Spinal cord (tissue), 10 donors: ENCODE results near the gene PLEKHB2. TPM values are rescaled to one million over a fixed set of nuclear protein-coding genes. Genes with fewer than 3 reads are reported as not detected.

ENCODE experiments used
- DNase-seq, 6 donors: peaks; one replicate each; pipeline versions ENCODE4 v3.0.0 to v3.0.0-alpha.2; 2013 to 2015; ENCODE audit warnings: low spot score in 6 of 6, low read depth in 4 of 6
- H3K27ac ChIP-seq: one replicate; pipeline ENCODE4 v1.5.1; 2013; ENCODE audit warnings: low read depth, low read length, control low read depth
- H3K27me3 ChIP-seq: one replicate; pipeline ENCODE4 v1.6.1; 2013; ENCODE audit warnings: low read length; ENCODE audit not compliant: control insufficient read depth, insufficient read depth
- H3K36me3 ChIP-seq: one replicate; pipeline ENCODE4 v1.6.1; 2013; ENCODE audit warnings: low read length; ENCODE audit not compliant: control insufficient read depth, insufficient read depth
- H3K4me1 ChIP-seq: one replicate; pipeline ENCODE4 v1.6.1; 2013; ENCODE audit warnings: low read length; ENCODE audit not compliant: control insufficient read depth, insufficient read depth
- H3K4me3 ChIP-seq: one replicate; pipeline ENCODE4 v1.5.1; 2013; ENCODE audit warnings: low read depth, low read length, control low read depth
- H3K9me3 ChIP-seq: one replicate; pipeline ENCODE4 v1.6.1; 2013; ENCODE audit warnings: low read length; ENCODE audit not compliant: control insufficient read depth, insufficient read depth
- WGBS: methylation state at CpG from one replicate; pipeline ENCODE4 v1.1.5; 2013; ENCODE audit warnings: missing lambda C conversion rate; ENCODE audit not compliant: insufficient coverage; 5-methylcytosine and 5-hydroxymethylcytosine counted together
- polyA plus RNA-seq, 2 donors: library from polyadenylated mRNA; unstranded; fragments of 120-200 nt; gene quantifications; one replicate each; pipeline ENCODE4 v1.2.1, GENCODE V29; 2013; ENCODE audit not compliant: insufficient read length in 2 of 2
- total RNA-seq, 2 donors: library from RNA; depleted of rRNA in 1 of 2; stranded (reverse); fragments of 120-200 nt in 1 of 2; fragments of >200 nt in 1 of 2; gene quantifications; one replicate each; pipeline versions ENCODE4 v1.2.3 to v1.2.4, GENCODE V29; 2013 to 2014
- donor health status: healthy.

PLEKHB2 gene
- total and polyA plus RNA-seq, 4 donors, result 68.9 to 171 (median 135) TPM

DNA sequence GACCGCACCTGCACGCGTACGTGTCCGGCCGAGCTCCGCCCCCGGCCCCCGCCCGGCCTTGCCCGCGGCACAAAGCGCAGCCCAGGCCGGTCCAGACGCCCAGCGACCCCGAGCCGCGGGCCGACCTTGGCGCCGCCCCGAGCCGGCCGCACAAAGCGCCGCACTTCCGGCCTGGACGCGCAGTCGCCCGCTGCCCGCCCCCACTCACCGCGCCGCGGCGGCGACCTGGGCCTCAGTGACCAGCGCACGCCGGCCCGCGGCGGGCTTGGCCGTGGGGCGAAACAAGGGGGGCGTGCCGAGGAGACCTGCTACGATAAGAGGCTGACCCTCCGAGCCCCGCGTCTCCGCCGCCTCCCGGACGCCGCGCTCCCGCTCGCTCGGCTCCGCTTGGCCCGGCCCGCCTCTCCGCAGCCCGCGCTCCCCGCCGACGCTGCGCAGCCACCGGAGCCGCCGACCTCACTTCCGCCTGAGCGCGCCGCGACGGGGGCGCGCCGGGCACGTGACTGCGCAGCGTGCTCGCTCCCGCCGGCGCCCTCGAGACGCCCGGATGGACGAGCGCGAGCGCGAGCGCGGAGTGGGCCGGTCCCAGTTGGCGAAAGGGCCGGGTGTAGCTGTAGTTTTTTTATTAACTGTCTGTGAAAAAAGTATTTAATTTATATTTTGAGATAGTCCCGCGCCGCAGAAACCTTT is 12.0 kb upstream of the PLEKHB2 start, which contains the start of gene FAM168B:
FAM168B (minus strand) TSS at position 455 of the 690 bp plus-strand sequence. CDS start 10,814 bp downstream, outside the sequence.
- no peaks in the 10 kb centered on the region for H3K27me3 ChIP-seq
- peak within 1 kb of the TSS; percentile 98 for H3K27ac ChIP-seq
- under 1% methylated on average over 107 of the region's 107 CpGs for WGBS
- H3K36me3 ChIP-seq, result peaks cover 21% of the 10 kb centered on the region
- DNase-seq, result peak; percentile 84 to 98 (median 91)
- H3K4me3 ChIP-seq, result peak within 1 kb of the TSS; percentile 88
- H3K9me3 ChIP-seq, result no peaks in the 10 kb centered on the region
- peaks cover 18% of the 10 kb centered on the region for H3K4me1 ChIP-seq

GRCh38 chr2:131093696-131094462 is 11.3 kb upstream of the PLEKHB2 start:
- peaks cover 18% of the 10 kb centered on the region for H3K4me1 ChIP-seq
- no peaks in the 10 kb centered on the region for H3K9me3 ChIP-seq
- H3K27me3 ChIP-seq, result no peaks in the 10 kb centered on the region
- 9% methylated on average over 37 of the region's 37 CpGs for WGBS
- DNase-seq, result no peak
- H3K27ac ChIP-seq, result peak overlapping the region; percentile 98
- peaks cover 16% of the 10 kb centered on the region for H3K36me3 ChIP-seq
- peak overlapping the region; percentile 88 for H3K4me3 ChIP-seq

DNA sequence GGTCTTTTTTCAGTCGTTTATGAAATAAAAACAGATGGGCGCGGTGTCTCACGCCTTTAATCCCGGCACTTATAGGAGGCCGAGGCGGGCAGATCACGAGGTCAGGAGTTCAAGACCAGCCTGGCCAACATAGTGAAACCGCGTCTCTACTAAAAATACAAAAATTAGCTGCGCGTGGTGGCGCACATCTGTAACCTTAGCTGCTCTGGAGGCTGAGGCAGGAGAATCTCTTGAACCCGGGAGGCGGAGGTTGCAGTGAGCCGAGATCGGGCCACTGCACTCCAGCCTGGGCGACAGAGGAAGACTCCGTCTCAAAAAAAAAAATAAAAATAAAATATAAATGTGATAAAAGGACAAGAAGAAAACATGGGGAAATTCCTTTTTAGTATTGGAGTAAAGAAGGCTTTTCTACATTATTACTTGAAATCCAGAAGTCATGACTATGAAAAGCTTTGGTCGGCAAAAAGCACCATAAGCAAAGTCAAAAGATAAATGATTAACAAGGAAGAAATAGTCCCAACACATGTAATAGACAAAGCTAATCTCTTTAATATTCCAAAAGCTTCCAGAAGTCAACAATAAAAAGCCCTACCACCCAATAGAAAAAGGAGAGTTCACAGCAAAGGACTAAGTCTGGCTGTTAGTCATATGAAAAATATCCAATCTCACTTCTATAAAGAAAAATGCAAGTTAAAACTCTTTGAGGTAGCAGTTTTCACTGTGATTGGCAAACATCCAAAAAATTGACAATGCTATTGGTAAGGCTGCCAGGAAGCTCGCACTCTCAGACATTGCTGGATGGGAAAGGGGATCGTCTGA is 10.5 kb upstream of the PLEKHB2 start:
- Histone ChIP-seq H3K4me1 (peaks cover 18% of the 10 kb centered on the region), H3K27me3 (no peaks in the 10 kb centered on the region), H3K4me3 (no peak overlapping the region), H3K9me3 (no peaks in the 10 kb centered on the region), H3K27ac (no peak overlapping the region), H3K36me3 (peaks cover 10% of the 10 kb centered on the region)
- peak in 2 of 6 donors; percentile 21 to 35 for DNase-seq
- WGBS, result 89% methylated on average over 14 of the region's 22 CpGs

DNA sequence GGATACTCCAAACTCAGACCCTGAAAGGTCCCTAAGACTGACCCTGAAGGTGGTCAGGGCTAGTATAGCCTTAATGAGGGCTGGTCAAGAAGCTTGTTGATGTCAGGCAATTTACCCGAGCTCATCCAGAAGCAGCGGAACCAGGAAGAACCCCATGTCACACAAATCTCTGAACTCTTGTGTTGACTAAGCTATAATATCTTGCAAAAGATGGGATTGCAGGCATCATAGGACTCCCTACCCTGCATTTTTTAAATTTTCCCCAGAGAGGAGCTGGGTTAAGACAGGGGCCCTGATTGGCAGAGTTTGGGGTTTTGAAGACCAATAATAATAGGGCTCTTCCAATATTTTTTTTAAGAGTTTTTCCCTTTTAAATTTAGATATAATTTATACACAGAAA is 2.0 kb upstream of the PLEKHB2 start:
- H3K9me3 ChIP-seq, result no peaks in the 10 kb centered on the region
- peaks cover 17% of the 10 kb centered on the region for H3K4me1 ChIP-seq
- H3K4me3 ChIP-seq, result no peak overlapping the region
- H3K27me3 ChIP-seq, result no peaks in the 10 kb centered on the region
- WGBS, result no CpG with 5 or more reads among the region's 2 CpGs
- no peak for DNase-seq
- H3K36me3 ChIP-seq, result no peaks in the 10 kb centered on the region
- no peak overlapping the region for H3K27ac ChIP-seq

DNA sequence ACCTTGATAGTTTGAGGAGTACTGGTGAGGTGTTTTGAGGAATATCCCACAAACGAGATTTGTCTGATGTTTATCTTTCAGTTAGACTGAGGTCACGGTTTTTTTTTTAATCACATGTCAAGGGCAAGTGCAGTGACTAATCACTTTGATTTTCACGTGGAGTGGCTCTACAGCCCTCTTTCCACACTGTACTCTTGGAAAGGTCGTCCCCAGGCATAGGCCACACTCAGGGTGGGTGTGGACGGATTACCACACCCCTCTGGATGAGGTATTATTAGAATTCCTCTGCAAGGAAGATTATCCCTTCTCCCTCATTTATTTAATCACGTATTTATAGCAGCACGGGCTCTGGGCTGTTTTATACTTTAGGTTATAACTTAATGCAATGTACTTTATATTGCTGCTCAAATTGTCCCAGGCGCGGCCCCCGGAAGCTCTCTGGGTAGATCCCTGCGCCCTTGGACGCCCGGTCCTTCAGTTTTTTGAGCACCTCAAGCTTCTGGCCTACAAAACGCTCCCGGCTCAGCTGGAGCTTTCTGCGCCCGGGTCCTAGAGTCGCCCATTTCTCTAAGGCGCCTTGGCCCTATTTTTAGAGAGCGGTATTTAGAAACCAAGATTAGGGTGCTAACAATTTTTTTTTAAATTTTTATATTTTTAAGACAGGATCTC is 515 bp upstream of the PLEKHB2 start:
- Histone ChIP-seq H3K4me3 (peak overlapping the region; percentile 92), H3K9me3 (no peaks in the 10 kb centered on the region), H3K27ac (peak overlapping the region; percentile 95), H3K27me3 (no peaks in the 10 kb centered on the region), H3K4me1 (peaks cover 17% of the 10 kb centered on the region), H3K36me3 (no peaks in the 10 kb centered on the region)
- WGBS, result 4% methylated on average over 10 of the region's 20 CpGs
- no peak for DNase-seq

- 6% methylated on average over 8 of the region's 19 CpGs for WGBS
- peak overlapping the region; percentile 92 for H3K4me3 ChIP-seq
- H3K27me3 ChIP-seq, result no peaks in the 10 kb centered on the region
- no peaks in the 10 kb centered on the region for H3K9me3 ChIP-seq
- H3K4me1 ChIP-seq, result peaks cover 17% of the 10 kb centered on the region
- H3K27ac ChIP-seq, result peak overlapping the region; percentile 95
- no peaks in the 10 kb centered on the region for H3K36me3 ChIP-seq
- DNase-seq, result no peak
Observed at GRCh38 chr2:131105950-131106801, 1.0 kb downstream of the PLEKHB2 start.

GRCh38 chr2:131112529-131112928 is 7.4 kb downstream of the PLEKHB2 start:
- Histone ChIP-seq H3K9me3 (no peaks in the 10 kb centered on the region), H3K27me3 (no peaks in the 10 kb centered on the region), H3K36me3 (no peaks in the 10 kb centered on the region), H3K4me1 (peaks cover 3% of the 10 kb centered on the region), H3K4me3 (no peak overlapping the region), H3K27ac (no peak overlapping the region)
- DNase-seq, result no peak
- no CpG with 5 or more reads among the region's 2 CpGs for WGBS

DNA sequence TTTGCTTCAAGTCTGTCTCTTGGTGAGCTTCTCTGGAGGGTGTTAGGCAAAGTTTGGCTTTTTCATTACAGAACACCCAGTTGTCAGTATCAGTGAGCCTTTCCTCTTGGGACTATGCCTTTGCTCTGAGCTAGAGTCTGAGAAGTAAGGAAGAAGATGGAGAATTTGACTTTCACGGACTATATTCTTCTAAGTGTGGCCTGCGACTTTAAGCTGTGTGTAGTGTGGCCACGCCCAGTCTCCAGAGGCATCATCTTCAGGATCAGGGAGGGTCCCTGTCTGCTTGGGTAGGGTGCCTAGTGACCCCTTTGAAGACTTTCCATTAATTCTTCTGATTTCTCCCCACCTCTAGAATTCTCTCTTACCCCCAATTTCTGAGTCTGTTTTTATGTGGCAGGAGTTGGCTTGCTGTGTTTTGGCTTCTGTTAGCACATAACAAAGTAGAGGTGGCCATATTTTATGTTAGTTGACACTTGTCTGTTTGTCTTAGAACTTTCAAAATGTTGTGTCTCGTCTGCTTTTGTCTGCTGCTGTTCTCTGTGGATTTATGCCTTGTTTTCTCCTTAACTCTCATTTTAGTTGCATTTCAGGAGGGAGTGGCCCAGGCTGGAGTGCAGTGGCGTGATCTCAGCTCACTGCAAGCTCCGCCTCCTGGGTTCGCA is 8.6 kb downstream of the PLEKHB2 start:
- Histone ChIP-seq H3K36me3 (no peaks in the 10 kb centered on the region), H3K9me3 (no peaks in the 10 kb centered on the region), H3K4me3 (no peak overlapping the region), H3K27ac (no peak overlapping the region), H3K27me3 (no peaks in the 10 kb centered on the region), H3K4me1 (no peaks in the 10 kb centered on the region)
- 20% methylated on average over 1 of the region's 7 CpGs for WGBS
- DNase-seq, result no peak
